ENCODE data around the gene FREY1. TPM values are rescaled to one million over a fixed set of nuclear protein-coding genes. Genes with fewer than 3 reads are reported as not detected.

FREY1 gene
- total and polyA plus RNA-seq, 4 donors, result 0.15 to 0.67 (median 0.39) TPM

DNA sequence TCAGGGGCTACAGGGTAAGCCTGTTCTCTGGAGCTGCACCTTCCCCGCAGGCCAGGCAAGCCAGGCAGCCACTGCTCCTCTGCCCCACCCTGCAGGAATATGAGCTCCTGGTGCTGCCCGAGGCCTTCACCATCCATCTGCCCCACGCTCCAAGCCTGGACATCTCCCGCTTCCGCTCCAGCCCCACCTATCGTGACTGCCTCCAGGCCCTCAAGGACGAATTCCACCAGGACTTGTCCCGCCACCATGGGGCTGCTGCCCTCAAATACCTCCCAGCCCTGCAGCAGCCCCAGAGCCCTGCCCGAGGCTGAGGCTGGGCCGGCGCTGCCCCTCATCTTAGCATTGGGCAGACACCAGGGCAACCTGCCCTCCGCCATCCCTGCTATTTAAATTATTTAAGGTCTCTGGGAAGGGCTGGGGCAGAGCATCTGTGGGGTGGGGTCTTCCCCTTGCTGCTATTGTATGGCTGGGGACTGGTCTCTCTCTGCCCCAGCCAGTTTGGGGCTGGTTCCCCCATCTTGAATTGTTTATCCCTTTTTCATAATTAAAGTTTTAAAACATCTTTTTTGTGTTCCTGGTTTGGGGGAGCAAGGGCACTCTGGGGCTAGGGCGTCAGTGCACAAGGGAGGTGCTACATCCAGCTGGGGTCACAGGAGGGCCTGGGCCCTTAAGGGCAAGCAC is 21.6 kb upstream of the FREY1 start:
- no peak for TF ChIP-seq CTCF (IDR thresholded peaks at IDR 0.05; ENCODE audit: control extremely low read depth, extremely low read depth)
- ATAC-seq (ENCODE audit: insufficient read depth, low FRiP score) (no peak), DNase-seq (no peak)
- no peaks in the 10 kb centered on the region for H3K9me3 ChIP-seq (ENCODE audit: control insufficient read depth in 4 of 4, insufficient read depth in 3 of 4, low read length in 3 of 4)
- no peak overlapping the region for H3K27ac ChIP-seq (ENCODE audit: low read depth in 1 of 2, low read length in 1 of 2)
- H3K4me3 ChIP-seq, result no peak overlapping the region
- H3K4me1 ChIP-seq (ENCODE audit: control insufficient read depth in 5 of 5, insufficient read depth in 5 of 5, low read length in 5 of 5), result peaks cover 0 to 6% (median 0%) of the 10 kb centered on the region in 5 donors
- H3K36me3 ChIP-seq (ENCODE audit: control insufficient read depth in 4 of 4, insufficient read depth in 4 of 4, low read length in 4 of 4), result peaks cover 3 to 15% (median 6%) of the 10 kb centered on the region in 4 donors
- H3K9ac ChIP-seq (ENCODE audit: insufficient read depth in 1 of 2, low read length in 2 of 2), result no peak overlapping the region
- H3K27me3 ChIP-seq (ENCODE audit: control insufficient read depth in 3 of 3, insufficient read depth in 3 of 3, low read length in 2 of 3), result peaks cover 0 to 7% (median 2%) of the 10 kb centered on the region in 3 donors
- 86 to 96% methylated on average over 12 to 13 of the region's 13 CpGs for WGBS, 2 donors

DNA sequence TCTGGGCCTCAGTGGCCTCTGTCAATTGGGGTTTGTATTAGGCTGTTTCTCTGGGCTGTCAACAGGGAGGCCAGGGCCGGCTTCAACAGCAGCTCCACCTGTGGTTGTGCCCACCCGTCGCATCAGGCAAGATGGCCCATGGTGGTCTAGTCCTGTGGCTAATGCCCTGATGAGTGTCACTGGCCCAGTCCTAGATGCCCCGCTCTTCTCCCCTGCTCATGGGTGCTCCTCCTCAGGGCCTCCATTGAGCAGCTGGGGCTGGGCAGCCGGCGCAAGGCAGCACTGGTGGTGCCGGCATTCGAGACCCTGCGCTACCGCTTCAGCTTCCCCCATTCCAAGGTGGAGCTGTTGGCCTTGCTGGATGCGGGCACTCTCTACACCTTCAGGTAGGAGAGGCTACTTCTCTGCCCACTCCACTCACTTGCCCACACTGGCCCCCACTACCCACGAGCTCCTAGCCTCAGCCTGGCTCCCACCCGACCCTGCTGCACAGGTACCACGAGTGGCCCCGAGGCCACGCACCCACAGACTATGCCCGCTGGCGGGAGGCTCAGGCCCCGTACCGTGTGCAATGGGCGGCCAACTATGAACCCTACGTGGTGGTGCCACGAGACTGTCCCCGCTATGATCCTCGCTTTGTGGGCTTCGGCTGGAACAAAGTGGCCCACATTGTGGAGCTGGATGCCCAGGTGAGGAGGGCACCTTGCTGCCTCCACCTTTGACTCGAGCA is 20.8 kb upstream of the FREY1 start:
- Histone ChIP-seq H3K36me3 (ENCODE audit: control insufficient read depth in 4 of 4, insufficient read depth in 4 of 4, low read length in 4 of 4) (peaks cover 0 to 8% (median 3%) of the 10 kb centered on the region in 4 donors), H3K9me3 (ENCODE audit: control insufficient read depth in 4 of 4, insufficient read depth in 3 of 4, low read length in 3 of 4) (no peaks in the 10 kb centered on the region), H3K4me3 (no peak overlapping the region), H3K27me3 (ENCODE audit: control insufficient read depth in 3 of 3, insufficient read depth in 3 of 3, low read length in 2 of 3) (peaks cover 0 to 11% (median 2%) of the 10 kb centered on the region in 3 donors), H3K27ac (ENCODE audit: low read depth in 1 of 2, low read length in 1 of 2) (no peak overlapping the region), H3K9ac (ENCODE audit: insufficient read depth in 1 of 2, low read length in 2 of 2) (no peak overlapping the region), H3K4me1 (ENCODE audit: control insufficient read depth in 5 of 5, insufficient read depth in 5 of 5, low read length in 5 of 5) (peaks cover 0 to 6% (median 0%) of the 10 kb centered on the region in 5 donors)
- no peak for DNase-seq
- no peak for ATAC-seq (ENCODE audit: insufficient read depth, low FRiP score)
- TF ChIP-seq CTCF (IDR thresholded peaks at IDR 0.05; ENCODE audit: control extremely low read depth, extremely low read depth), result no peak
- 91 to 98% methylated on average over 27 of the region's 27 CpGs for WGBS, 2 donors

GRCh38 chr11:45927332-45927683 is 20.2 kb upstream of the FREY1 start:
- ATAC-seq (ENCODE audit: insufficient read depth, low FRiP score), result no peak
- no peaks in the 10 kb centered on the region for H3K9me3 ChIP-seq (ENCODE audit: control insufficient read depth in 4 of 4, insufficient read depth in 3 of 4, low read length in 3 of 4)
- peaks cover 0 to 6% (median 0%) of the 10 kb centered on the region in 5 donors for H3K4me1 ChIP-seq (ENCODE audit: control insufficient read depth in 5 of 5, insufficient read depth in 5 of 5, low read length in 5 of 5)
- no peak for DNase-seq
- peaks cover 0 to 8% (median 3%) of the 10 kb centered on the region in 4 donors for H3K36me3 ChIP-seq (ENCODE audit: control insufficient read depth in 4 of 4, insufficient read depth in 4 of 4, low read length in 4 of 4)
- H3K4me3 ChIP-seq, result no peak overlapping the region
- WGBS, 2 donors, result 46 to 63% methylated on average over 15 of the region's 15 CpGs
- TF ChIP-seq CTCF (IDR thresholded peaks at IDR 0.05; ENCODE audit: control extremely low read depth, extremely low read depth), result no peak
- peaks cover 0 to 11% (median 2%) of the 10 kb centered on the region in 3 donors for H3K27me3 ChIP-seq (ENCODE audit: control insufficient read depth in 3 of 3, insufficient read depth in 3 of 3, low read length in 2 of 3)
- H3K27ac ChIP-seq (ENCODE audit: low read depth in 1 of 2, low read length in 1 of 2), result no peak overlapping the region
- H3K9ac ChIP-seq (ENCODE audit: insufficient read depth in 1 of 2, low read length in 2 of 2), result no peak overlapping the region

Measured in lung (tissue), 12 donors.